GM12878 (cell line): ENCODE data around the gene DMAC2.

Source experiments
- BACH1 ChIP-seq: fragments of 450-650 bp; IDR thresholded peaks from 2 replicates; pipeline ENCODE4 v1.6.1; 2017; ENCODE audit warnings: mild to moderate bottlenecking, borderline replicate concordance
- CBX5 ChIP-seq: sonication (generic); IDR thresholded peaks from 2 replicates; pipeline ENCODE4 v1.6.1; 2016; ENCODE audit warnings: low read depth, moderate library complexity, mild to moderate bottlenecking, inconsistent platforms
- CEBPB ChIP-seq, 2 experiments: fragments of 150-350 bp in 1 of 2; IDR thresholded peaks; 2 replicates each; pipeline ENCODE4 v1.6.1; 2012 to 2014; ENCODE audit warnings: low read depth in 2 of 2, low read length in 2 of 2, borderline replicate concordance in 1 of 2, inconsistent platforms in 1 of 2
- EP300 ChIP-seq, 2 experiments: fragments of 150-350 bp in 1 of 2; IDR thresholded peaks; 2 replicates each; pipeline ENCODE4 v1.6.1; 2011 to 2012; ENCODE audit warnings: low read depth in 2 of 2, low read length in 2 of 2, borderline replicate concordance in 1 of 2, improper control_type of control experiment in 1 of 2, inconsistent platforms in 1 of 2; ENCODE audit not compliant: control insufficient read depth in 1 of 2
- MEF2A ChIP-seq: IDR thresholded peaks from 2 replicates; pipeline ENCODE4 v1.6.1; 2011; ENCODE audit warnings: low read depth, mild to moderate bottlenecking, low read length, moderate library complexity; ENCODE audit not compliant: insufficient read depth
- POLR2AphosphoS5 ChIP-seq: IDR thresholded peaks from 2 replicates; pipeline ENCODE4 v1.6.1; 2011; ENCODE audit warnings: mild to moderate bottlenecking, low read length, inconsistent platforms
- RB1 ChIP-seq: fragments of 450-650 bp; formaldehyde crosslinking; IDR thresholded peaks from 2 replicates; pipeline ENCODE4 v1.6.1; 2017; ENCODE audit warnings: mild to moderate bottlenecking, borderline replicate concordance
- ZNF274 ChIP-seq: IDR thresholded peaks from one replicate; pipeline ENCODE4 v1.8.0; 2011; ENCODE audit not compliant: insufficient read length, insufficient read depth
- TF ChIP-seq, protein P1 (sequence below), 3 experiments: IDR thresholded peaks in 2 of 3; conservative IDR thresholded peaks in 1 of 3; 2 replicates each; pipeline ENCODE4 v1.5.1; 2011; ENCODE audit warnings: low read depth in 3 of 3, low read length in 3 of 3, mild to moderate bottlenecking in 3 of 3, control low read depth in 2 of 3, moderate library complexity in 2 of 3, inconsistent platforms in 1 of 3, mixed read lengths in 1 of 3; ENCODE audit not compliant: control insufficient read depth in 2 of 3, insufficient read depth in 1 of 3; ENCODE audit errors: extremely low read depth in 1 of 3
- TF ChIP-seq, protein P2 (sequence below): fragments of 450-650 bp; formaldehyde crosslinking; IDR thresholded peaks from 2 replicates; pipeline ENCODE4 v1.5.0; 2022; ENCODE audit warnings: mild to moderate bottlenecking, missing genetic modification characterization
- TF ChIP-seq, protein P3 (sequence below): IDR thresholded peaks from 2 replicates; pipeline ENCODE4 v1.6.1; 2011; ENCODE audit warnings: borderline replicate concordance, low read depth, mild to moderate bottlenecking, moderate library complexity, low read length; ENCODE audit not compliant: insufficient read depth, poor library complexity, severe bottlenecking
- TF ChIP-seq, protein P4 (sequence below): IDR thresholded peaks from 2 replicates; pipeline ENCODE4 v1.6.1; 2012; ENCODE audit warnings: low read depth, low read length, improper control_type of control experiment
- TF ChIP-seq, protein P5 (sequence below): IDR thresholded peaks from 2 replicates; pipeline ENCODE4 v1.6.1; 2012; ENCODE audit warnings: low read depth, low read length, improper control_type of control experiment

DNA sequence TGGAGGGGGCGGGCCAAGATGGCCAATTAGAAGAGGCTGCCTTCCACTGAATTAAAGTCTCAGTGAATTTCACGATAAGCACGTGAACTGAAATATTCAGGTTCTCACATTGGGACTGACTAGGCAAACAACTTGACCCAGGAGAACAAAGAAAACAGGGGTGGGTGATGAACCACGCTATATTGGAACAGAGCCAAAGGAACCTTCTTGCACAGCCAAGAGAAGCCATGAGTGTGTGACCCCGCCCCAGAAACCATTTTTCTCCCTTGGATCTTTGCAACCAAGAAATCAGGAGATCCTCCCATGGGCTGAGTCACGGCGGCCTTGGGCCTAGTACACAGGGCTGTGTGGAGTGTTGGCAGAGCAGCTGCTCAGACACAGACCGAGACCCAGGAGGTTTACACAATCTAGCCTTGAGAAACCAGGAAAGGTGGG is 40.1 kb upstream of the DMAC2 start:
- TF ChIP-seq, protein P1, sequence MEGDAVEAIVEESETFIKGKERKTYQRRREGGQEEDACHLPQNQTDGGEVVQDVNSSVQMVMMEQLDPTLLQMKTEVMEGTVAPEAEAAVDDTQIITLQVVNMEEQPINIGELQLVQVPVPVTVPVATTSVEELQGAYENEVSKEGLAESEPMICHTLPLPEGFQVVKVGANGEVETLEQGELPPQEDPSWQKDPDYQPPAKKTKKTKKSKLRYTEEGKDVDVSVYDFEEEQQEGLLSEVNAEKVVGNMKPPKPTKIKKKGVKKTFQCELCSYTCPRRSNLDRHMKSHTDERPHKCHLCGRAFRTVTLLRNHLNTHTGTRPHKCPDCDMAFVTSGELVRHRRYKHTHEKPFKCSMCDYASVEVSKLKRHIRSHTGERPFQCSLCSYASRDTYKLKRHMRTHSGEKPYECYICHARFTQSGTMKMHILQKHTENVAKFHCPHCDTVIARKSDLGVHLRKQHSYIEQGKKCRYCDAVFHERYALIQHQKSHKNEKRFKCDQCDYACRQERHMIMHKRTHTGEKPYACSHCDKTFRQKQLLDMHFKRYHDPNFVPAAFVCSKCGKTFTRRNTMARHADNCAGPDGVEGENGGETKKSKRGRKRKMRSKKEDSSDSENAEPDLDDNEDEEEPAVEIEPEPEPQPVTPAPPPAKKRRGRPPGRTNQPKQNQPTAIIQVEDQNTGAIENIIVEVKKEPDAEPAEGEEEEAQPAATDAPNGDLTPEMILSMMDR (IDR thresholded peaks at IDR 0.05 in 2 of 3, conservative IDR thresholded peaks at IDR 0.05 in 1 of 3; ENCODE audit: control insufficient read depth in 2 of 3, extremely low read depth in 1 of 3, insufficient read depth in 1 of 3, low read depth in 3 of 3, low read length in 3 of 3) = no peak
- TF ChIP-seq, protein P2, sequence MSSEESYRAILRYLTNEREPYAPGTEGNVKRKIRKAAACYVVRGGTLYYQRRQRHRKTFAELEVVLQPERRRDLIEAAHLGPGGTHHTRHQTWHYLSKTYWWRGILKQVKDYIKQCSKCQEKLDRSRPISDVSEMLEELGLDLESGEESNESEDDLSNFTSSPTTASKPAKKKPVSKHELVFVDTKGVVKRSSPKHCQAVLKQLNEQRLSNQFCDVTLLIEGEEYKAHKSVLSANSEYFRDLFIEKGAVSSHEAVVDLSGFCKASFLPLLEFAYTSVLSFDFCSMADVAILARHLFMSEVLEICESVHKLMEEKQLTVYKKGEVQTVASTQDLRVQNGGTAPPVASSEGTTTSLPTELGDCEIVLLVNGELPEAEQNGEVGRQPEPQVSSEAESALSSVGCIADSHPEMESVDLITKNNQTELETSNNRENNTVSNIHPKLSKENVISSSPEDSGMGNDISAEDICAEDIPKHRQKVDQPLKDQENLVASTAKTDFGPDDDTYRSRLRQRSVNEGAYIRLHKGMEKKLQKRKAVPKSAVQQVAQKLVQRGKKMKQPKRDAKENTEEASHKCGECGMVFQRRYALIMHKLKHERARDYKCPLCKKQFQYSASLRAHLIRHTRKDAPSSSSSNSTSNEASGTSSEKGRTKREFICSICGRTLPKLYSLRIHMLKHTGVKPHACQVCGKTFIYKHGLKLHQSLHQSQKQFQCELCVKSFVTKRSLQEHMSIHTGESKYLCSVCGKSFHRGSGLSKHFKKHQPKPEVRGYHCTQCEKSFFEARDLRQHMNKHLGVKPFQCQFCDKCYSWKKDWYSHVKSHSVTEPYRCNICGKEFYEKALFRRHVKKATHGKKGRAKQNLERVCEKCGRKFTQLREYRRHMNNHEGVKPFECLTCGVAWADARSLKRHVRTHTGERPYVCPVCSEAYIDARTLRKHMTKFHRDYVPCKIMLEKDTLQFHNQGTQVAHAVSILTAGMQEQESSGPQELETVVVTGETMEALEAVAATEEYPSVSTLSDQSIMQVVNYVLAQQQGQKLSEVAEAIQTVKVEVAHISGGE = no peak
- TF ChIP-seq BACH1 = no peak
- no peak for TF ChIP-seq RB1
- no peak for TF ChIP-seq CBX5
- TF ChIP-seq, protein P3, sequence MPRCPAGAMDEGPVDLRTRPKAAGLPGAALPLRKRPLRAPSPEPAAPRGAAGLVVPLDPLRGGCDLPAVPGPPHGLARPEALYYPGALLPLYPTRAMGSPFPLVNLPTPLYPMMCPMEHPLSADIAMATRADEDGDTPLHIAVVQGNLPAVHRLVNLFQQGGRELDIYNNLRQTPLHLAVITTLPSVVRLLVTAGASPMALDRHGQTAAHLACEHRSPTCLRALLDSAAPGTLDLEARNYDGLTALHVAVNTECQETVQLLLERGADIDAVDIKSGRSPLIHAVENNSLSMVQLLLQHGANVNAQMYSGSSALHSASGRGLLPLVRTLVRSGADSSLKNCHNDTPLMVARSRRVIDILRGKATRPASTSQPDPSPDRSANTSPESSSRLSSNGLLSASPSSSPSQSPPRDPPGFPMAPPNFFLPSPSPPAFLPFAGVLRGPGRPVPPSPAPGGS = no peak
- TF ChIP-seq ZNF274 = no peak
- no peak for TF ChIP-seq MEF2A
- TF ChIP-seq EP300 (IDR thresholded peaks at IDR 0.05; ENCODE audit: borderline replicate concordance in 1 of 2, control insufficient read depth in 1 of 2, low read depth in 2 of 2, low read length in 2 of 2) = no peak
- TF ChIP-seq, protein P4, sequence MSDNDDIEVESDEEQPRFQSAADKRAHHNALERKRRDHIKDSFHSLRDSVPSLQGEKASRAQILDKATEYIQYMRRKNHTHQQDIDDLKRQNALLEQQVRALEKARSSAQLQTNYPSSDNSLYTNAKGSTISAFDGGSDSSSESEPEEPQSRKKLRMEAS = no peak
- no peak for TF ChIP-seq CEBPB (IDR thresholded peaks at IDR 0.05; ENCODE audit: borderline replicate concordance in 1 of 2, low read depth in 2 of 2, low read length in 2 of 2)
- TF ChIP-seq, protein P5, sequence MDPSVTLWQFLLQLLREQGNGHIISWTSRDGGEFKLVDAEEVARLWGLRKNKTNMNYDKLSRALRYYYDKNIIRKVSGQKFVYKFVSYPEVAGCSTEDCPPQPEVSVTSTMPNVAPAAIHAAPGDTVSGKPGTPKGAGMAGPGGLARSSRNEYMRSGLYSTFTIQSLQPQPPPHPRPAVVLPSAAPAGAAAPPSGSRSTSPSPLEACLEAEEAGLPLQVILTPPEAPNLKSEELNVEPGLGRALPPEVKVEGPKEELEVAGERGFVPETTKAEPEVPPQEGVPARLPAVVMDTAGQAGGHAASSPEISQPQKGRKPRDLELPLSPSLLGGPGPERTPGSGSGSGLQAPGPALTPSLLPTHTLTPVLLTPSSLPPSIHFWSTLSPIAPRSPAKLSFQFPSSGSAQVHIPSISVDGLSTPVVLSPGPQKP = no peak
- TF ChIP-seq POLR2AphosphoS5 = no peak
